HFF-Myc (cell line): Measurements from ENCODE around the gene KCNC1.

Experiments used
- DNase-seq: peaks from one replicate; pipeline ENCODE4 v3.0.0-alpha.2; 2011; ENCODE audit warnings: low read depth; ENCODE audit errors: extremely low read depth
- H3K4me3 ChIP-seq: replicated peaks from 2 replicates; pipeline ENCODE4 v1.5.1; 2011; ENCODE audit warnings: low read depth, mild to moderate bottlenecking, control low read depth, low read length
- CTCF ChIP-seq: IDR thresholded peaks from 2 replicates; pipeline ENCODE4 v1.5.1; 2012; ENCODE audit warnings: mild to moderate bottlenecking, low read depth, low read length, control low read depth; ENCODE audit errors: missing control alignments

Gene KCNC1

GRCh38 chr11:17777086-17777737 lies 42.6 kb downstream of the KCNC1 start:
- no peak for DNase-seq
- no peak for TF ChIP-seq CTCF
- no peak overlapping the region for H3K4me3 ChIP-seq

GRCh38 chr11:17777738-17778091 lies 43.1 kb downstream of the KCNC1 start:
- H3K4me3 ChIP-seq = no peak overlapping the region
- DNase-seq = no peak
- TF ChIP-seq CTCF = no peak

- DNase-seq = no peak
- H3K4me3 ChIP-seq = no peak overlapping the region
- no peak for TF ChIP-seq CTCF
These were observed 43.8 kb downstream of the KCNC1 start for GRCh38 chr11:17778352-17778751.

- H3K4me3 ChIP-seq = no peak overlapping the region
- no peak for TF ChIP-seq CTCF
- DNase-seq = no peak
These were observed 44.6 kb downstream of the KCNC1 start for GRCh38 chr11:17778956-17779860.

- TF ChIP-seq CTCF = no peak
These were observed 45.4 kb downstream of the KCNC1 start for GRCh38 chr11:17779861-17780594.

GRCh38 chr11:17780668-17781067 lies 46.1 kb downstream of the KCNC1 start:
- H3K4me3 ChIP-seq = no peak overlapping the region
- no peak for DNase-seq
- TF ChIP-seq CTCF = no peak

More at GRCh38 chr11:17779861-17780594, 45.4 kb downstream of the KCNC1 start:
- H3K4me3 ChIP-seq = no peak overlapping the region
- no peak for DNase-seq
